HG02642 (cell line): ENCODE measurements around the gene ZNF625.

ENCODE experiments used
- ATAC-seq: cut with Tn5 transposase; IDR thresholded peaks from one replicate; pipeline ENCODE4 v1.9.1; 2021; ENCODE audit warnings: mild to moderate bottlenecking; ENCODE audit not compliant: unreplicated experiment, poor library complexity

ZNF625 gene

GRCh38 chr19:12156223-12157058 lies at the start of gene ZNF625:
Gene ZNF625, minus strand, starts transcription at chr19:12156734. Its CDS starts 176 bp downstream, at chr19:12156558.
- ATAC-seq, result peak; percentile 77

GRCh38 chr19:12205296-12205695 lies 48.8 kb upstream of the ZNF625 start:
- no peak for ATAC-seq

DNA sequence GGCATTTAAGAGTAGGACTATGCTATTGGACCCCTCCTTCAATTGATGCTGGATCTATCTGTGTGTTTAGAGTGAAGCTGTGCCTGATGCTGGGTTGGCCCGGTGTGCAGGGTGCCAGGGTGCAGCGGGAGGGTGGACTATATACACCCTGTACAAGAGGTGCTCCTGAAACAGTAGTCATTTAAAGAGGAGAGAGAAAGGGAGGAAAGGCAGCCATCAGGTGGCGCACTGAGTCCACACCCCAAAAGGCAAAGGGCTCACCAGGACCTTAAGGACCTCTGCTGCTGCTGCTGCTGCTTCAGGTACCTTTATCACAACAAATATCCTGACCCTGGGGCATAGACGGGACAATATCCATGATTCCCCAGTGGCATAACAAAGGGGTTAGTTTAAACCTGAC lies 45.7 kb upstream of the ZNF625 start:
- ATAC-seq, result no peak

- ATAC-seq, result no peak
Observed at GRCh38 chr19:12199757-12200419, 43.4 kb upstream of the ZNF625 start.

- ATAC-seq, result no peak
Observed at GRCh38 chr19:12198136-12198535, 41.6 kb upstream of the ZNF625 start.

DNA sequence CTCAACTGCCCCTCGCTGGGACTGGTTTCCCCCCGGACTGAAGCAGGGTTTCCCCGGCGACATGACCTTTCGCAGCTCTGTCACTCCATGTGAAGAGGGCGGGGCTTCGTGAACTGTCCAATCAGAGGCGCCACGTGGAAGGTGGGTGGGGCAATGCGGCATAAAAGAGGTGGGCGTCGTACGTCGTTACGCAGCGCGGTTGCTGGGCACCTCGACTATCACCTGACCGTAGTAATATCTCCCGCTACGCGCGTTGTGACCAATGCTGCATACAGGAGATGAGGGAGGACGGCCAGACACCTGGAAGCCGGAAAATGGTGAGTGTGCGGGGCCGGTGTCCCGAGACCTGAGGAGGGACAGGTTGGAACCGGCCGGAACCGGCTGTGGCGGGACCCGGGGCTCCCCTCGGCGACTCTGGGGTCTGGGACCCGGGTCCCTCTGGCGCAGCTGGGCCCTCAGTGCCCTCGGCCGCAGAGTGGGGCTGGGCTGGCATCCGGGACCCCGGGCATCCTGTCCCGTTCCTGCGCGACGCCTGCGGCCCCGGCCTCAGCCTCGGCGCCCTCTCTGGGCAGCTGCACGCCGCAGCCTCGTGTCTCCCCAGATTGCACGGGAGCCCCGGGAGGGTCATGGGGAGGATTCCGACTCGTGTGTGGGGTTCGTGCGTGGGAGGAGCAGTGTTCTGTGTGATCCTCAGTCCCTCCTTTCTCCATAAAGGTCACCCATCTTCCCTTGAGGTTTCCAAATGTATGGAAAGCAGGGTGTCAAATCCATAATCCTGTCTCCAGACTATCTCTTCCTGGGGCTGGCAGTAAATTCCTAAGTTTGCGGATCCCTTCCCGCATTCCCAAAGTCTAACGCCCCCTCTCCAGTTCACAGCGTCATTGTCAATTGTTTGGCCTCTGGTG lies 38.5 kb upstream of the ZNF625 start:
- no peak for ATAC-seq

DNA sequence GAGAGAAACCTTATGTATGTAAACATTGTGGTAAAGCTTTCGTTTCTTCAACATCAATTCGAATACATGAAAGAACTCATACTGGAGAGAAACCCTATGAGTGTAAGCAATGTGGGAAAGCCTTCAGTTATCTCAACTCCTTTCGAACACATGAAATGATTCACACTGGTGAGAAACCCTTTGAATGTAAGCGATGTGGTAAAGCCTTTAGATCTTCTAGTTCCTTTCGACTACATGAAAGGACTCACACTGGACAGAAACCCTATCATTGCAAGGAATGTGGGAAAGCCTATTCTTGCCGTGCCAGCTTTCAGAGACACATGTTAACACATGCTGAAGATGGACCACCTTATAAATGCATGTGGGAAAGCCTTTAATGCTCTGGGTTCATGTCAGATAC lies 31.1 kb upstream of the ZNF625 start:
- no peak for ATAC-seq

- ATAC-seq, result no peak
Observed at GRCh38 chr19:12180377-12180776, 23.8 kb upstream of the ZNF625 start.

DNA sequence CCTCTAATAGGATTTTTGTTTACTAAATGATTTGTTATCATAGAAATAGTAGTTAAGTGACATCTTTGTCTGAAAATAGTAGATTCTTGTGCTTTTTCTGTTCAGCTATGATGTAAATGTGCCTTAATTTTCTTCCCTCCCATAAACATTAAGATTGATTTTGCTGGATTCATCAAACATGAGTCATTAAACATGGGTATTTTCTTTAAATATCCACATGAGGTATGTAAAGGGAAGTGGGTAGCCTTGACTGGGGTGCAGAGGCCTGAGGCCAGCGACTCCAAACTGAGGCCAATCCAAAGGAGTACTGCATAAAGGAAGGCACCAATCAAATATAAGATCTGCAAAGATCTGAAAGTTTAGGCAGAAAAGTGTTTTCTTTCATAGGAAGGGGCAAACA lies 10.1 kb upstream of the ZNF625 start:
- no peak for ATAC-seq

DNA sequence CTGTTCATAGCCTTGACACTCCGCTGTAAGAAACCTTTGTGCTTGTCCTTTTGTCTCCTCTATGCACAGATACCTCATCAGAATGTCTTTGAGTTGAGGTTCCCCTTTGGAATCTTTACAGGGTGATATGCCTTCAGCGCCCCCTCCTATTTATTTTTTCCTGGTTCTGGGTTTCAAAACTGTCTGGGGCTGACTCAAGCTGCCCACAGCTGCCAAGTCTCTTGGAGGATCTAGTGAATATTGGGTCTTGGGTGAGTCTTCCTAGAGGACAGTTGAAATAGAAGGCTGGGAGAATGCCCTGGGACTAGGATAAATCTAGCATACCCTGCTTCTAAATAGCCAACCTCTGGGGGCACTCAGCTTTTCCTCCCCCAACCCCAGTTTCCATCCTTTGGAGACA lies 7.3 kb upstream of the ZNF625 start:
- ATAC-seq, result no peak

DNA sequence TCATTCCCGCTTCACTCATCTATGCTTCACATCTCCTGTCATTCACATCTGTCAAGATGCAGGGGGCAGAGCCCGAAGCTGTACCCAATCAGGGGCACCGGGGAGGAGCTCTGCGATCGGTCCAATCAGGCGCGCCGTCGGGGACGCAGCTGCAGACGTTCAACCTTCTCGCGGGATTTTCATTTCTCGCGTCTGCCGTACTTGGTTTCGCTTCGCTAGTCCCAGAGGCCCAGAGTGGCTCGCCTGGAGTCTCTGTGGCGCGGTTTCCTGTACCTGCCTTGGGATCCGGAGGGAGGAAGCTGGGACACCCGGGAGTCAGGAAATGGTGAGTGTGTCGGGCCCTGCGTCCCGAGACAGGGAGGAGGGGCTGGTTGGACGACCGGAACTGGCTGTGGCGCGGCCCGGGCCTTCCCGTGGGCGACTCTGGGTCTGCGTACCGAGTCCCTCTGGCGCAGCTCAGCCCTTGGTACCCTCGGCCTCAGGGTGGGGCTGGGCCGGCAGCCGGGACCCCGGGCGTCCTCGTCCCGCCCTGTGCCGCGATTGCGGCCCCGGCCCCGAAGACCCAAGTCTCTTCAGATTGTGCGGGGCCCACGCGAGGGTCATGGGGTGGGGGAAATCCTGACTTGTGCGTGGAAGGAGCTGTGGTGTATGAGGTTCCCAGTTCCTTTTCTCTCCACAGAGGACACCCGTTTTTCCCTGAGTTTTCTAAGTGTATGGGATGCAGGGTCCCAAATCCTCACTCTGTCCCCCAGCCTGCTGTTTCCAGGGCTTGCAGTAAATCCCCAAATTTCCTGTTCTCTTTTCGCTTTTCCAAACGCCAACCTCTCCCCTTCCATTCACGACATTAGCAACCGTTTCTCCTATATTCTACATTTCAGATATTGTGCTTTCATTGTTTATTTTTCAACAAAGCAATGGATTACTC lies 6.6 kb upstream of the ZNF625 start, which contains the start of gene ZNF136:
Gene ZNF136, plus strand, starts transcription at position 215 of the 925 bp plus-strand sequence. Its CDS starts 108 bp downstream, at position 323.
- peak; percentile 93 for ATAC-seq

DNA sequence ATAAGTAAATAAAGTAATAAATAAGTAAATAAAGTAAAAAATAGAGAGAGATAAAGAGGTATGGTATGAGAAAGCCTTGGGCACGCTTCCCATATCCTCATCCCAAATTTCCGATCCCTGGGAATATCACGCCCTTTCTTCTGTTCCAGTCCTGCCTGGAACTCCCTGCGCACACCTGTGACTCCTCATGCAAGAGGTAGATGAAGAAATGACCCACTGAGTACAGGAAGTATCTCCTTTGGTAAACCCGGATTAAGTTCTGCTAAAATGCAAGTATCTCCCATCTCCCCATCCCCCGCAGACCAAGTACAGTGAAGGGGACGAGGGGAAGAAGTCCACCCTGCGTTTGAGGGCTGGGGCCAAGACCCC lies 6.0 kb upstream of the ZNF625 start:
- ATAC-seq, result no peak

GRCh38 chr19:12159773-12160414 lies 3.4 kb upstream of the ZNF625 start:
- ATAC-seq, result no peak

- no peak for ATAC-seq
Observed at GRCh38 chr19:12155324-12155860, 1.1 kb downstream of the ZNF625 start.

DNA sequence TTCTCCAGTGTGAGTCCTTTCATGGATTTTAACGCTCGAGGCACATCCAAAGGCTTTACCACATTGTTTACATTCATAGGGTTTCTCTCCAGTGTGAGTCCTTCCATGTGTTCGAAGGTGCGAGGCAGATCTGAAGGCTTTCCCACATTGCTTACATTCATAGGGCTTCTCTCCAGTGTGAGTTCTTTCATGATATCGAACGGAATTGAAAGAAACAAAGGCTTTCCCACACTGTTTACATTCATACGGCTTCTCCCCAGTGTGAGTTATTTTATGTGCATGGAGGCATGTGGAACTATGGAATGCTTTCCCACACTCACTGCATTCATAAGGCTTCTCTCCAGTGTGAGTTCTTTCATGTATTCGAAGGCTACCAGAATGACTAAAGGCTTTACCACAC lies 11.2 kb downstream of the ZNF625 start:
- ATAC-seq, result no peak

DNA sequence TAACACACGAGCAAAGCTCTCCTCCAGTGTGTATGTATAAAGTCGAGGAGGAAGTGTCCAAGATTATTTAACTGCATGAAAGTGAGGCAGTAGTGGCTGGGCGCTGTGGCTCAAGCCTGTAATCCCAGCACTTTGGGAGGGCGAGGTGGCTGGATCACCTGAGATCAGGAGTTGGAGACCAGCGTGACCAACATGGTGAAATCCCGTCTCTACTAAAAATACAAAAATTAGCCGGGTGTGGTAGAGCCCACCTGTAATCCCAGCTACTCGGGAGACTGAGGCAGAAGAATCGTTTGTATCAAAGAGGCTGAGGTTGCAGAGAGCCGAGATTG lies 15.2 kb downstream of the ZNF625 start:
- ATAC-seq, result no peak

- ATAC-seq, result peak; percentile 11
Observed at GRCh38 chr19:12140545-12141404, 15.8 kb downstream of the ZNF625 start.

GRCh38 chr19:12139885-12140544 lies 16.5 kb downstream of the ZNF625 start, which contains the start of gene ZNF20:
Gene ZNF20, minus strand, starts transcription at chr19:12140350. Its CDS starts 168 bp downstream, at chr19:12140182.
- ATAC-seq, result peak; percentile 94
